HG02943 (cell line): Measurements from ENCODE around the gene UBALD2.
"Not testable (repeated sequence)": the region's sequence is repeated elsewhere in the genome, so short reads cannot be mapped to it uniquely, and the experiment has no call there.

Experiments used
- ATAC-seq: cut with Tn5 transposase; IDR thresholded peaks from one replicate; pipeline ENCODE4 v1.9.1; 2021; ENCODE audit warnings: mild to moderate bottlenecking, low read depth, moderate library complexity; ENCODE audit not compliant: unreplicated experiment

UBALD2 gene

DNA sequence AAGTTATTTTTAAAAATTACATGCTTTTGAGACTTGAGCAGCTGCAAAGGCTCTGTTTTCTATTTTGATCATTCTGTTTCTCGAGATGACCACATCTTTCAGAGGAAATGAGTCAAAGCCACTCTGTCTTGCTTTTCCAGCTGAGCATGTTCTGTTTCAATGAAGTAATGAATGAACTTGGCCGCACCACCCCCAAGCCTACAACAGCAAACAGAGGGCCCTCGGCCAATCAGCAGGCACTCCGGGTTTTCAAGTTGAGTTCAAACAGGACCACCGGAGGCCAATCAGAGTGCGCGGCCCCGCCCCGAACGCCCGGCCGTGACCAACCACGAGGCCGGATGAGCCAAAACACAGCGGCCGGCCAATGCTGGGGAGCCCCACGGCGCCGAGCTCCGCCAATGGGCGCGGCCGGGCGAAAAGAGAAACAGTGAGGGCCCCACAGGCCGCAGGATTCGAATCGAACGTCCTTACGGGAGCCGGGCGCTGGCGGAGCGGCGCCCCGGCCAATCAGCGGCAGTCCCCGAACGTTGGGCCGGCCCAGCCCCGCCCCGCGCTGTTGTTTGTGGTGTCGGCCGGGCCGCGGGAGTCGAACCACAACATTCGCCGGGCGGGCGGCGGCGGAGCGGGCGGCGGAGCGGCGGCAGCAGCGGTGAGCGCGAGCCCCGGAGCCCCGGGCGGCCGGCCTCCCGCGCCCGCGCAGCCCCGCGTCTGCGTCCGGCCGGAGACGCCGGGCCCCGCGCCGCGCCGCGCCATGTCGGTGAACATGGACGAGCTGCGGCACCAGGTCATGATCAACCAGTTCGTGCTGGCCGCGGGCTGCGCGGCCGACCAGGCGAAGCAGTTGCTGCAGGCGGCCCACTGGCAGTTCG, at the start of gene UBALD2:
TSS of gene UBALD2 (plus strand) at position 594 of the 869 bp plus-strand sequence. CDS start at position 752, 158 bp downstream.
- peak; percentile 62 for ATAC-seq

GRCh38 chr17:76217081-76217480, 48.1 kb upstream of the UBALD2 start:
- ATAC-seq: no peak

GRCh38 chr17:76219670-76220383, 45.3 kb upstream of the UBALD2 start:
- no peak for ATAC-seq

- ATAC-seq: no peak
Measured at GRCh38 chr17:76223802-76224201, 41.3 kb upstream of the UBALD2 start.

DNA sequence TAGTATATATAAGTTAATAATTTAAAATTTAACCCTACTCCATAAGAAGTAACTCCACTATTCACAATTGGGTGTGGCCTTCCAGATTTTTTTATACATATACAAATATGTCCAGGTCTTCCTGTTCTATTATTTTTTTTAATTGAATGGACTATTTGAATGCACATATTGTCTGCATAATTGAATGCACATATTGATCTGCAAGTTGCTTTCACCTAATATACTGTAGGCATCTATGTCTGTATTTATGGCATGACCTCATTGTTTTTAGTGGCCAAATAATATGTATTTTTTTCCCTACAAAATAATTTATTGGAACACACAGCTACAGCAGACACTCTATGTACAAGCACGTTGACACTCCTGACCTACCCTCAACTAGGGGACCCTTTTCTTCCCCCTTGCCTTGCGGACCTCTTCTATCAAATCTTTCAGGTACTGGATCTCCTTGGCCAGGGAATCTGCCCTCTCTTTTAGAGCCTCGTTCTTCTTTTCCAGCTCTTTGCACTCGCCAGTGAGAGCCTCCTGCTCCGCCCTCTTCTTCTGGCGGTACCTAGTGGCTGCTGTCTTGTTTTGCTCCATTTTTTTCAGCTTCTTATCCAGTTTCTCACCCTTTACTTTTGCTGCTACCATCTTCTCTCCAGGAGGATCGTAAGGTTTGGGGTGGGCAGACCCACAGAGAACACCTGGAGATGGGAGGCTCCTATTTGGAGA, 39.6 kb upstream of the UBALD2 start:
- not testable (repeated sequence) for ATAC-seq

DNA sequence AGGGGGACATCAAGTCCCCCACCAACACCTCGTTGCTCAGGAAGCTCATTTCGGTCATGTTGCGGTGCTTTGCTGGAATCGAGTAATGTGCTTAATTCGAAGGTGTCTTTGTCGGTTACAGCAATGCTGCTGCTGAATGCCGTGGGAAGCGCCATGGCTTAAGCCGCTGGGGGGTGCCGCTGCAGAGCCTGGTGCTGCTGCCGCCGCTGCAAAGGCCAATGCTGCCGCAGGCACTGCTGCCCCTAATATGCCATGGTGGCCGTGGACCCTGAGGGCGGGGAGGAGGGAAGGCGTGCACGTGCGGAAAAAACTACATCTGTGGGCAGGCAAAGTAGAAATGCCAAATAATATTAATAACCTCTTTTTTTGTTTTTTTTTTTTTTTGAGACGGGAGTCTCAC, 38.4 kb upstream of the UBALD2 start:
- ATAC-seq: not testable (repeated sequence)

- ATAC-seq: no peak
Measured at GRCh38 chr17:76232342-76232741, 32.8 kb upstream of the UBALD2 start.

DNA sequence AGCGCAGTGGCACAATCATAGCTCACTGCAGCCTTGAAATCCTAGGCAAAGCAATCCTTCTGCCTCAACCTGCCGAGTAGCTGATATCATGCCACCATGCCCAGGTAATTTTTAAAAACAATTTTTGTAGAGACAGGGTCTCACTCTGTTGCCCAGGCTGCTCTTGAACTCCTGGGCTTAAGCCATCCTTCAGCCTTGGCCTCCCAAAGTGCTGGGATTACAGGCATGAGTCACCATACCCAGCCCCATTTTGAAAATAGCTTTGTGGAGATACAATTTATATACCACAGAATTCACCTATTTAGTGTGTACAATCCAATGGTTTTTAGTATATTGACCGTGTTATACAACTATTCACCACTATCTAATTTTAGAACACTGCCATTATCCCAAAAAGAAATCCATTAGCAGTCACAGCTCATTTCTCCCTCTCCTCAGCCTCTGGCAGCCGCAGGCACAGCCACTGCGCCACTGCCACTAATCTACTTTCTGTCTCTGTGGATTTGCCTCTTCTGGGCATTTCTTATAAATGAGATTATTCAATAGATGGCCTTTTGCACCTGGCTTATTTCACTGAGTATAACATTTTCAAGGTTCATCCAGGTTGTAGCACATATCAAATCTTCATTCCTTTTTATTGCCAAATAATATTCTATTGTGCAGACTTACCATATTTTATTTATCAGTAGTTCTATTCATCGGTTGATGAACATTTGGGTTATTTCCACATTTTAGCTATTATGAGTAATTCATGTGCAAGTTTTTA, 31.4 kb upstream of the UBALD2 start:
- ATAC-seq: no peak

- ATAC-seq: no peak
Measured at GRCh38 chr17:76234354-76234679, 30.8 kb upstream of the UBALD2 start.

- ATAC-seq: no peak
Measured at GRCh38 chr17:76235883-76236282, 29.3 kb upstream of the UBALD2 start.

- no peak for ATAC-seq
Measured at GRCh38 chr17:76236603-76237002, 28.5 kb upstream of the UBALD2 start.

- no peak for ATAC-seq
Measured at GRCh38 chr17:76237859-76238313, 27.3 kb upstream of the UBALD2 start.

- no peak for ATAC-seq
Measured at GRCh38 chr17:76238847-76239537, 26.2 kb upstream of the UBALD2 start.

DNA sequence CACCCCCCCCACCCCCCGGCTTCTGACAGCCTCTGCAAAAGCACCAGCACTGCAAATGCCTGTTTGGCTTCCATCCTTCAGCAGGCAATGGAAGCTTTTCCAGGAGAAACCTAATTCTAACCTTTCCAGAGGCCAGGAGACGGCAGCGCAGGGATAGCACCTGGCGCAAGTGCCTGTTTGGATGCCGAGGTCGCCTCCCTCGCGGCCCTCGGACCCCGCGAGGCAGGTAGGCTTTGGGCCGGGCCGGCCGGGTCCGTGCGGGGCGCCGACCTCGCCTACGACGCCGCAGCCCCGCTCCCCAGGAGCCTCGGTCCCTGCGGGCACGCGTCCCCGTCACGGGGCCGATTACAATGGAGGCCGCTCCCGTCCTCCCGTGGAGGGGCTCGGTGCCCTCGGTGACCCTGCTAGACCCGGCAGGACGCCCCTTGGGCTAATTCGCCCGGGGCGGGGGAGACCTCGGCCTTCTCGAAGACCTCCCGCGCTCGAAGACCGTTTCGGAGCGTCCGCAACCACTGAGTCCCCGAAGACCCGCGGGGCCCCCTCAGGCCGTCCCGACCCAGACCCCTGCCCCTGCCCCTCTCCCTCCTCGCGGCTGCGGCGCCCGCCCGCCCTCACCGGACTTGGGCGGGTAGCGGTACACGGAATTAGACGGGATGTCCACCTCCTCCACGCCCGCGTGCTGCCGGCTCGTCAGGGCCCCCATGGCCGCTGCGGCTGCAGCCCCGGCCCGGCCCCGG, 25.4 kb upstream of the UBALD2 start:
- no peak for ATAC-seq

GRCh38 chr17:76240461-76241203, 24.5 kb upstream of the UBALD2 start, which contains the start of gene RNF157:
Gene RNF157 (minus strand): TSS chr17:76240493. CDS start chr17:76240240, 253 bp downstream.
- ATAC-seq: peak; percentile 61

DNA sequence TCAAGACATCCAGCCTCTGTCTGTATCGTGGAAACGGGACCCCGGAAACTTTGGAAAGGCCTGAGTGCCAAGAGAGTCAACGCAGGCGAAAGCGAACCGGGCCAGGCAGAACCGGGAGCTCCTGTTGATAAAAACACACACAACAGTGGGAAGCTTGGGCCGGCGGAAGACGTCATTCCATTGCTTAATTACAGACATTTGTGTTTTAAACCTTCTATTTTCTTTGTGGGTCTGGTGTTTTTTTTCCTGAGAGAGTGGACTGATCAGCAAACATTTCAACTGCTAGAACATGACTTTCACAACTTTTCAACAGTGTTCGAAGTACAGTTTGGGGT, 24.0 kb upstream of the UBALD2 start:
- no peak for ATAC-seq

- no peak for ATAC-seq
Measured at GRCh38 chr17:76241691-76242255, 23.4 kb upstream of the UBALD2 start.
